CD8-positive, alpha-beta memory T cell (primary cell): Measurements from ENCODE around the gene TMEM176B. TPM values are rescaled to one million over a fixed set of nuclear protein-coding genes. Genes with fewer than 3 reads are reported as not detected.

ENCODE experiments used
- CTCF ChIA-PET: fragments of 350-600 bp; sonication (Branson Sonifier 250); formaldehyde crosslinking; loops from one replicate; lab custom pipeline; 2021; ENCODE audit warnings: antibody characterized with exemption; lab: Charles Lee
- POLR2A ChIA-PET: fragments of 350-600 bp; sonication (Branson Sonifier 250); formaldehyde crosslinking; loops from one replicate; lab custom pipeline; 2021; ENCODE audit warnings: antibody characterized with exemption; lab: Charles Lee
- DNase-seq, 5 donors: peaks; one replicate each; pipeline versions ENCODE4 v3.0.0 to v3.0.0-alpha.2; 2020 to 2022; ENCODE audit warnings: mixed read lengths in 1 of 5
- H3K27ac ChIP-seq: one replicate; pipeline ENCODE4 v1.7.0; 2013; ENCODE audit warnings: low read depth, mild to moderate bottlenecking, low read length, moderate library complexity
- H3K27me3 ChIP-seq: 2 replicates; pipeline ENCODE4 v1.7.0; 2013; ENCODE audit warnings: low read length, mild to moderate bottlenecking; ENCODE audit not compliant: insufficient read depth, poor library complexity, severe bottlenecking
- H3K36me3 ChIP-seq: 2 replicates; pipeline ENCODE4 v1.7.0; 2013; ENCODE audit warnings: mild to moderate bottlenecking, low read length, moderate library complexity; ENCODE audit not compliant: insufficient read depth
- H3K4me1 ChIP-seq: 2 replicates; pipeline ENCODE4 v1.7.0; 2013; ENCODE audit warnings: mild to moderate bottlenecking, low read length, moderate library complexity; ENCODE audit not compliant: insufficient read depth
- H3K4me3 ChIP-seq: 2 replicates; pipeline ENCODE4 v1.7.0; 2013; ENCODE audit warnings: mild to moderate bottlenecking, low read length
- H3K9me3 ChIP-seq: 2 replicates; pipeline ENCODE4 v1.7.0; 2013; ENCODE audit warnings: mild to moderate bottlenecking, low read length
- H3K27ac Mint-ChIP-seq, 8 donors: one replicate each; pipeline ENCODE4 v1.8.0; 2020 to 2021; ENCODE audit warnings: mixed read lengths in 8 of 8, mild to moderate bottlenecking in 6 of 8, inconsistent platforms in 3 of 8, moderate library complexity in 3 of 8
- H3K27me3 Mint-ChIP-seq, 2 donors: one replicate each; pipeline ENCODE4 v1.8.0; 2020 to 2021; ENCODE audit warnings: mixed read lengths in 2 of 2, mild to moderate bottlenecking in 1 of 2, moderate library complexity in 1 of 2
- H3K36me3 Mint-ChIP-seq, 3 donors: one replicate each; pipeline ENCODE4 v1.8.0; 2020 to 2021; ENCODE audit warnings: mixed read lengths in 3 of 3, inconsistent platforms in 1 of 3, mild to moderate bottlenecking in 1 of 3
- H3K4me1 Mint-ChIP-seq, 3 donors: one replicate each; pipeline ENCODE4 v1.8.0; 2020 to 2021; ENCODE audit warnings: mixed read lengths in 3 of 3, inconsistent platforms in 1 of 3, mild to moderate bottlenecking in 1 of 3
- H3K4me3 Mint-ChIP-seq, 7 donors: one replicate each; pipeline ENCODE4 v1.8.0; 2020 to 2021; ENCODE audit warnings: mixed read lengths in 7 of 7, mild to moderate bottlenecking in 6 of 7, moderate library complexity in 4 of 7, inconsistent platforms in 2 of 7
- H3K9me3 Mint-ChIP-seq, 5 donors: one replicate each; pipeline ENCODE4 v1.8.0; 2020 to 2022; ENCODE audit warnings: mixed read lengths in 5 of 5, mild to moderate bottlenecking in 3 of 5, moderate library complexity in 2 of 5, inconsistent platforms in 1 of 5
- polyA plus RNA-seq: library from polyadenylated mRNA; unstranded; fragments of 300-500 nt; fragmentation: Illumina TruSeq; gene quantifications from one replicate; pipeline ENCODE4 v1.2.3, GENCODE V29; 2021
- total RNA-seq, 2 experiments: library from RNA; stranded (reverse); gene quantifications; one replicate each; pipeline ENCODE4 v1.2.3, GENCODE V29; 2021

Gene TMEM176B
- total and polyA plus RNA-seq, 3 experiments from 2014 or later, result 0.20 to 0.27 TPM; not detected in 1

GRCh38 chr7:150842716-150843115, 42.6 kb upstream of the TMEM176B start:
- CTCF ChIA-PET, result no interaction called here
- H3K36me3 Mint-ChIP-seq, result no peaks in the 10 kb centered on the region

GRCh38 chr7:150842018-150842417, 41.9 kb upstream of the TMEM176B start:
- H3K4me3 Mint-ChIP-seq, result no peak overlapping the region
- H3K36me3 Mint-ChIP-seq, result no peaks in the 10 kb centered on the region
- H3K4me1 Mint-ChIP-seq, result no peaks in the 10 kb centered on the region
- no peaks in the 10 kb centered on the region for H3K27me3 ChIP-seq
- no peak overlapping the region for H3K27ac ChIP-seq
- no peak overlapping the region for H3K27ac Mint-ChIP-seq
- ChIA-PET POLR2A (no interaction called here), CTCF (no interaction called here)
- H3K27me3 Mint-ChIP-seq, result no peaks in the 10 kb centered on the region
- no peak for DNase-seq
- no peaks in the 10 kb centered on the region for H3K9me3 Mint-ChIP-seq
- no peaks in the 10 kb centered on the region for H3K4me1 ChIP-seq
- no peak overlapping the region for H3K4me3 ChIP-seq
- no peaks in the 10 kb centered on the region for H3K9me3 ChIP-seq
- H3K36me3 ChIP-seq, result no peaks in the 10 kb centered on the region

More at GRCh38 chr7:150842716-150843115, 42.6 kb upstream of the TMEM176B start:
- Histone ChIP-seq H3K27ac (no peak overlapping the region), H3K27me3 (no peaks in the 10 kb centered on the region), H3K9me3 (no peaks in the 10 kb centered on the region), H3K4me3 (no peak overlapping the region), H3K4me1 (no peaks in the 10 kb centered on the region), H3K36me3 (no peaks in the 10 kb centered on the region)
- H3K9me3 Mint-ChIP-seq, result no peaks in the 10 kb centered on the region
- POLR2A ChIA-PET, result no interaction called here
- no peak overlapping the region for H3K27ac Mint-ChIP-seq
- H3K4me3 Mint-ChIP-seq, result no peak overlapping the region
- no peak for DNase-seq
- no peaks in the 10 kb centered on the region for H3K27me3 Mint-ChIP-seq
- H3K4me1 Mint-ChIP-seq, result no peaks in the 10 kb centered on the region

GRCh38 chr7:150838965-150839650, 38.9 kb upstream of the TMEM176B start:
- CTCF ChIA-PET, result no interaction called here
- H3K4me1 Mint-ChIP-seq, result no peaks in the 10 kb centered on the region

GRCh38 chr7:150835702-150836280, 35.6 kb upstream of the TMEM176B start:
- Histone ChIP-seq H3K27ac (no peak overlapping the region), H3K4me1 (no peaks in the 10 kb centered on the region), H3K4me3 (no peak overlapping the region), H3K36me3 (no peaks in the 10 kb centered on the region), H3K9me3 (no peaks in the 10 kb centered on the region), H3K27me3 (peaks cover 3% of the 10 kb centered on the region)
- Mint-ChIP-seq H3K4me1 (no peaks in the 10 kb centered on the region), H3K27me3 (peaks cover 28 to 31% of the 10 kb centered on the region in 2 donors), H3K4me3 (no peak overlapping the region), H3K9me3 (no peaks in the 10 kb centered on the region), H3K27ac (no peak overlapping the region), H3K36me3 (peaks cover 0 to 2% (median 0%) of the 10 kb centered on the region in 3 donors)
- ChIA-PET POLR2A (interaction anchor here (0.7 kb wide), 1 partner anchor 581 kb away, joined by 5 read pairs; no protein-coding TSS in a partner anchor), CTCF (interaction anchor here (0.9 to 1.4 kb wide), 2 partner anchors 41 to 63 kb away, joined by 3 read pairs; no protein-coding TSS in a partner anchor)
- DNase-seq, result no peak

More at GRCh38 chr7:150838965-150839650, 38.9 kb upstream of the TMEM176B start:
- no peaks in the 10 kb centered on the region for H3K4me1 ChIP-seq
- no peaks in the 10 kb centered on the region for H3K36me3 Mint-ChIP-seq
- H3K27ac Mint-ChIP-seq, result no peak overlapping the region
- no peaks in the 10 kb centered on the region for H3K9me3 Mint-ChIP-seq
- POLR2A ChIA-PET, result no interaction called here
- no peak for DNase-seq
- no peaks in the 10 kb centered on the region for H3K9me3 ChIP-seq
- H3K36me3 ChIP-seq, result no peaks in the 10 kb centered on the region
- H3K4me3 Mint-ChIP-seq, result no peak overlapping the region
- peaks cover 8 to 10% of the 10 kb centered on the region in 2 donors for H3K27me3 Mint-ChIP-seq
- peaks cover 3% of the 10 kb centered on the region for H3K27me3 ChIP-seq
- H3K4me3 ChIP-seq, result no peak overlapping the region
- H3K27ac ChIP-seq, result no peak overlapping the region

- POLR2A ChIA-PET, result no interaction called here
- Mint-ChIP-seq H3K4me3 (no peak overlapping the region), H3K27ac (no peak overlapping the region), H3K36me3 (peaks cover 0 to 2% (median 0%) of the 10 kb centered on the region in 3 donors), H3K4me1 (no peaks in the 10 kb centered on the region), H3K9me3 (no peaks in the 10 kb centered on the region), H3K27me3 (peaks cover 29 to 38% of the 10 kb centered on the region in 2 donors)
- no peak overlapping the region for H3K27ac ChIP-seq
- no peaks in the 10 kb centered on the region for H3K36me3 ChIP-seq
- H3K27me3 ChIP-seq, result peaks cover 3% of the 10 kb centered on the region
- no peak overlapping the region for H3K4me3 ChIP-seq
- DNase-seq, result no peak
- H3K4me1 ChIP-seq, result no peaks in the 10 kb centered on the region
- no peaks in the 10 kb centered on the region for H3K9me3 ChIP-seq
- CTCF ChIA-PET, result interaction anchor here (0.9 kb wide), 1 partner anchor 63 kb away, joined by 3 read pairs; no protein-coding TSS in a partner anchor
Measured at GRCh38 chr7:150835019-150835418, 34.9 kb upstream of the TMEM176B start.

- H3K9me3 ChIP-seq, result no peaks in the 10 kb centered on the region
- peaks cover 3% of the 10 kb centered on the region for H3K27me3 ChIP-seq
- no peak overlapping the region for H3K4me3 ChIP-seq
- POLR2A ChIA-PET, result no interaction called here
- Mint-ChIP-seq H3K27me3 (peaks cover 31 to 54% of the 10 kb centered on the region in 2 donors), H3K4me3 (no peak overlapping the region), H3K36me3 (peaks cover 0 to 2% (median 0%) of the 10 kb centered on the region in 3 donors), H3K27ac (no peak overlapping the region), H3K9me3 (no peaks in the 10 kb centered on the region), H3K4me1 (no peaks in the 10 kb centered on the region)
- H3K4me1 ChIP-seq, result no peaks in the 10 kb centered on the region
- no peak for DNase-seq
- no peak overlapping the region for H3K27ac ChIP-seq
- no peaks in the 10 kb centered on the region for H3K36me3 ChIP-seq
- CTCF ChIA-PET, result no interaction called here
Measured at GRCh38 chr7:150831851-150832250, 31.7 kb upstream of the TMEM176B start.

- no peak overlapping the region for H3K27ac ChIP-seq
- ChIA-PET POLR2A (no interaction called here), CTCF (no interaction called here)
- Mint-ChIP-seq H3K9me3 (no peaks in the 10 kb centered on the region), H3K4me1 (no peaks in the 10 kb centered on the region), H3K27me3 (peaks cover 31 to 62% of the 10 kb centered on the region in 2 donors), H3K4me3 (no peak overlapping the region), H3K27ac (no peak overlapping the region), H3K36me3 (peaks cover 0 to 2% (median 0%) of the 10 kb centered on the region in 3 donors)
- H3K27me3 ChIP-seq, result no peaks in the 10 kb centered on the region
- H3K9me3 ChIP-seq, result no peaks in the 10 kb centered on the region
- H3K4me1 ChIP-seq, result no peaks in the 10 kb centered on the region
- no peaks in the 10 kb centered on the region for H3K36me3 ChIP-seq
- H3K4me3 ChIP-seq, result no peak overlapping the region
- no peak for DNase-seq
Measured at GRCh38 chr7:150830937-150831336, 30.8 kb upstream of the TMEM176B start.

- DNase-seq, result no peak
- Mint-ChIP-seq H3K4me3 (no peak overlapping the region), H3K4me1 (no peaks in the 10 kb centered on the region), H3K27ac (no peak overlapping the region), H3K27me3 (peaks cover 35 to 61% of the 10 kb centered on the region in 2 donors), H3K36me3 (peaks cover 0 to 2% (median 0%) of the 10 kb centered on the region in 3 donors), H3K9me3 (no peaks in the 10 kb centered on the region)
- ChIA-PET POLR2A (no interaction called here), CTCF (no interaction called here)
- H3K4me3 ChIP-seq, result no peak overlapping the region
- H3K27ac ChIP-seq, result no peak overlapping the region
- H3K36me3 ChIP-seq, result no peaks in the 10 kb centered on the region
- no peaks in the 10 kb centered on the region for H3K4me1 ChIP-seq
- H3K9me3 ChIP-seq, result no peaks in the 10 kb centered on the region
- H3K27me3 ChIP-seq, result no peaks in the 10 kb centered on the region
Measured at GRCh38 chr7:150829426-150829825, 29.3 kb upstream of the TMEM176B start.
